ENCODE results near the gene SLC41A1.

DNA sequence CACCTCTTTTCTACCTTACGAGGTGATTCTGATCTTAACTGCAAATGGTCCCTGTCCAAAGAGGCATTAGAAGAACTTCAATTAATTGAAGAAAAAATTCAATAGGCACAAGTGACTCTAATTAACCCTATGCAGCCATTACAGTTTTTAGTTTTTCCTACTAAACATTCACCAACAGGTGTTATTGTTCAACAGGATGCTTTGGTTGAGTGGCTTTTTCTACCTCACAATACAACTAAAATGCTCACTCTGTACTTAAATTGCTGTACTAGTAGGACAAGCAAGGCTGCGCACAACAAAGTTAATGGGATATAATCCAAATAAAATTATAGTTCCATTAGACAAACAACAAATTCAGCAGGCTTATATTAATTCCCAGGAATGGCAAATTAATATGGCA is 48.5 kb upstream of the SLC41A1 start:
- TF ChIP-seq, protein P1, sequence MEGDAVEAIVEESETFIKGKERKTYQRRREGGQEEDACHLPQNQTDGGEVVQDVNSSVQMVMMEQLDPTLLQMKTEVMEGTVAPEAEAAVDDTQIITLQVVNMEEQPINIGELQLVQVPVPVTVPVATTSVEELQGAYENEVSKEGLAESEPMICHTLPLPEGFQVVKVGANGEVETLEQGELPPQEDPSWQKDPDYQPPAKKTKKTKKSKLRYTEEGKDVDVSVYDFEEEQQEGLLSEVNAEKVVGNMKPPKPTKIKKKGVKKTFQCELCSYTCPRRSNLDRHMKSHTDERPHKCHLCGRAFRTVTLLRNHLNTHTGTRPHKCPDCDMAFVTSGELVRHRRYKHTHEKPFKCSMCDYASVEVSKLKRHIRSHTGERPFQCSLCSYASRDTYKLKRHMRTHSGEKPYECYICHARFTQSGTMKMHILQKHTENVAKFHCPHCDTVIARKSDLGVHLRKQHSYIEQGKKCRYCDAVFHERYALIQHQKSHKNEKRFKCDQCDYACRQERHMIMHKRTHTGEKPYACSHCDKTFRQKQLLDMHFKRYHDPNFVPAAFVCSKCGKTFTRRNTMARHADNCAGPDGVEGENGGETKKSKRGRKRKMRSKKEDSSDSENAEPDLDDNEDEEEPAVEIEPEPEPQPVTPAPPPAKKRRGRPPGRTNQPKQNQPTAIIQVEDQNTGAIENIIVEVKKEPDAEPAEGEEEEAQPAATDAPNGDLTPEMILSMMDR (conservative IDR thresholded peaks at IDR 0.05; ENCODE audit: low read length): no peak
- TF ChIP-seq EZH2phosphoT487 (IDR thresholded peaks at IDR 0.05; ENCODE audit: borderline replicate concordance): no peak

Measured in Loucy (cell line).